CD4-positive, CD25-positive, alpha-beta regulatory T cell (primary cell): ENCODE results near the gene RPP25. TPM values are rescaled to one million over a fixed set of nuclear protein-coding genes. Genes with fewer than 3 reads are reported as not detected.

Experiments
- polyA plus RNA-seq, 4 donors: library from polyadenylated mRNA; unstranded; fragments of 300-500 nt; fragmentation: Illumina TruSeq; gene quantifications; one replicate each; pipeline ENCODE4 v1.2.3, GENCODE V29; 2021
- total RNA-seq: library from RNA; stranded (reverse); gene quantifications from one replicate; pipeline ENCODE4 v1.2.3, GENCODE V29; 2022

RPP25 gene
- total and polyA plus RNA-seq, 5 donors from 2014 or later: 0.54 to 4.6 (median 2.1) TPM

Other genes with a start within 250 kb of the RPP25 start
- gene CYP1A1, start 231.2 kb downstream of the RPP25 start, total RNA-seq: not detected
- not detected for gene CYP1A1, start 231.2 kb downstream of the RPP25 start, polyA plus RNA-seq
- not detected for gene CYP1A2, start 207.9 kb downstream of the RPP25 start, total RNA-seq
- not detected for gene CYP1A2, start 207.9 kb downstream of the RPP25 start, polyA plus RNA-seq
- gene CSK, start 174.7 kb downstream of the RPP25 start, total RNA-seq: 257 TPM
- gene CSK, start 174.7 kb downstream of the RPP25 start, polyA plus RNA-seq: 100 to 1,000 TPM; 131 to 151 (median 141) TPM
- not detected for gene LMAN1L, start 143.9 kb downstream of the RPP25 start, total RNA-seq
- gene LMAN1L, start 143.9 kb downstream of the RPP25 start, polyA plus RNA-seq: not detected
- gene CPLX3, start 130.1 kb downstream of the RPP25 start, total RNA-seq: 0.35 TPM
- not detected for gene CPLX3, start 130.1 kb downstream of the RPP25 start, polyA plus RNA-seq
- gene ULK3, start 113.6 kb downstream of the RPP25 start, total RNA-seq: 54.4 TPM
- gene ULK3, start 113.6 kb downstream of the RPP25 start, polyA plus RNA-seq: 10 to 100 TPM; 22.5 to 38.1 (median 34.7) TPM
- gene SCAMP2, start 83.4 kb downstream of the RPP25 start, total RNA-seq: 107 TPM
- gene SCAMP2, start 83.4 kb downstream of the RPP25 start, polyA plus RNA-seq: 100 to 1,000 TPM; 145 to 194 (median 159) TPM
- 49.6 TPM for gene MPI, start 66.7 kb downstream of the RPP25 start, total RNA-seq
- 100 to 1,000 TPM in 2 of 4 donors, 10 to 100 TPM in 2; 77.2 to 108 (median 100.0) TPM for gene MPI, start 66.7 kb downstream of the RPP25 start, polyA plus RNA-seq
- gene FAM219B, start 49.9 kb downstream of the RPP25 start, total RNA-seq: 79.7 TPM
- gene FAM219B, start 49.9 kb downstream of the RPP25 start, polyA plus RNA-seq: 10 to 100 TPM; 22.0 to 26.9 (median 24.8) TPM
- gene COX5A, start 18.7 kb downstream of the RPP25 start, total RNA-seq: 91.8 TPM
- 100 to 1,000 TPM; 383 to 512 (median 449) TPM for gene COX5A, start 18.7 kb downstream of the RPP25 start, polyA plus RNA-seq
- 1.3 TPM for gene SCAMP5, start 38.8 kb upstream of the RPP25 start, total RNA-seq
- gene SCAMP5, start 38.8 kb upstream of the RPP25 start, polyA plus RNA-seq: under 1 TPM in 2 of 4 donors, not detected in 2; 0.20 to 0.25 TPM
- 11.0 TPM for gene PPCDC, start 66.8 kb upstream of the RPP25 start, total RNA-seq
- gene PPCDC, start 66.8 kb upstream of the RPP25 start, polyA plus RNA-seq: 10 to 100 TPM; 12.3 to 15.5 (median 12.8) TPM
- 19.5 TPM for gene C15orf39, start 245.1 kb upstream of the RPP25 start, total RNA-seq
- gene C15orf39, start 245.1 kb upstream of the RPP25 start, polyA plus RNA-seq: 1 to 10 TPM; 1.2 to 2.3 (median 1.8) TPM